HG03442 (cell line): ENCODE data around the gene WDFY4.

ENCODE experiments used
- ATAC-seq: cut with Tn5 transposase; IDR thresholded peaks from one replicate; pipeline ENCODE4 v1.9.1; 2021; ENCODE audit warnings: mild to moderate bottlenecking, moderate library complexity; ENCODE audit not compliant: unreplicated experiment

The WDFY4 gene

GRCh38 chr10:48805848-48806247 lies 121.2 kb downstream of the WDFY4 start:
- ATAC-seq: no peak

DNA sequence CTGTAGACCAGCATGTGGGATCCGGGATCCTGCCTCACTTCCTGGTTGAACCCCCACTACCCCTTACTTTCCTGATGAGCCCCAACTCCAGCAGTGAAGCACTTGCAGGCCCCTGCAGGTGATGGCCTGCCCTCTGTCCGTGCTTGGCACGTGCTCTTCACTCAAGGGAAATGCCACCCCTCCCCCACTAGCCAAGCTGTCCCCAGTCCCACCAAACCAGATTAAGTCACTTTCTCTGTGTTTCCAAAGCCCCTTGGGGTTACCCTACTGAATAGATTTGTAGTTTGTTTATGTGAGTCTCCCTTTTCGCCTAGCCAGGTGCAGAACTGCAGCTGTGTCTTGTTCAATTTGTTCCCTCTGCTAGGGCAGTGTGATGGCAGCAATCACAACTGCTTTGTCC lies 121.7 kb downstream of the WDFY4 start:
- no peak for ATAC-seq

DNA sequence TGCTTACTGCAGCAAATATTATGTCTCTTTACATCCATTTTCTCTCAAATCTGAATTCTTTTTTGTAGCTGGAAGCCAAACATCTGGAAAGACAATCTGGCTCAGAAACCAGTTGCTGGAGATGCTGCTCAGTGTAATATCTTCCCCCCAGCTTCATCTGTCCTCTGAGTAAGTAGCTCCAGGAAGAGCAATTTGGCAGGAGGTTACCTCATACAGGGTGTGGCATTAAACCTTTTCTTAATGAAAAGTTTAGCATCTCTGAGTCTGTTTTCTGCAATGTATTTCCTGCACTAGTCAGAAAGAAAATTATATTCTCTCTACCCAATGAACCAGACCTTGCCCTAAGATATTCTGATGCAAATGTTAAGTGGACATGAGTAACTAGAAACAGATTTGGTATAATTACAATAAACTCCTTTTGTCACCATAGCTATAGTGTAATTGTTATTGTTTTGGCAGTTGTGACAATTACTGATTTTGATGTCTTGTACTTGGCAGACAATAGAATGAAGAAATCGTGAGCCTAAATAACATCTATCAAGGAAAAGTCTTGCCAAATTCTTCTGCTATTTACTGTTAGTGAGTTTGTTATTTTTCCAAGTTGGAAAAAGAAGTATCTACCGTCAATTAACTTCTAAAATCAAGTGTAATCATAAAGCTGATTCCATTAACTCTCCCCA lies 123.3 kb downstream of the WDFY4 start:
- ATAC-seq: no peak

DNA sequence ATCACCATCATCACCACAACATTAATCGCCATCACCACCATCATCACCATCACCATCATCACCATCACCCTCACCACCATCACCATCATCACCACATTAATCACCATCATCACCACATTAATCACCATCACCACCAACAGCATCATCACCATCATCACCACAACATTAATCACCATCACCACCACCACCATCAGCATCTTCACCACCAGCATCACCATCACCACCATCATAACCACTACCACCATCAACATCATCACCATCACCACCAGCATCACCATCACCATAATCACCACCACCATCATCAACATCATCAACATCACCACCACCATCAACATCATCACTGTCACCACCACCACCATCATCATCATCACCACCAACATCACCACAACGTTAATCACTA lies 124.6 kb downstream of the WDFY4 start:
- ATAC-seq: no peak

DNA sequence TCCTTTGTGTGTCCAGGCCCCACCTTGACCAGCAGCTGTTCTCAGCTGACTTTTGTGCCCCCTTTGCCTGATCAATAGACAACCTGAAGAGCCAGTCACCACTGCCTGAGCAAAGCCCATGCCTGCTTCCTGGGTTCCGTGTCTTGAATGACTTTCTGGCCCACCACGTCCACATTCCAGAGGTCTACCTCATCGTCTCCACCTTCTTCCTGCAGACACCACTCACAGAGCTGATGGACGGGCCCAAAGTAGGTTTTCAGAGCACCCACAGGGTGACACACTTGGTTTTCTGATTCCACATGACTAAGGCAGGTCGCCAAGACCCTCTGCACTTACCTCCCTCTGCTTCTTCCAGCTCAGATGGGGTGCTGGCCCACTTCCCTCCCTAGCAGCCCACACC lies 126.8 kb downstream of the WDFY4 start:
- no peak for ATAC-seq

DNA sequence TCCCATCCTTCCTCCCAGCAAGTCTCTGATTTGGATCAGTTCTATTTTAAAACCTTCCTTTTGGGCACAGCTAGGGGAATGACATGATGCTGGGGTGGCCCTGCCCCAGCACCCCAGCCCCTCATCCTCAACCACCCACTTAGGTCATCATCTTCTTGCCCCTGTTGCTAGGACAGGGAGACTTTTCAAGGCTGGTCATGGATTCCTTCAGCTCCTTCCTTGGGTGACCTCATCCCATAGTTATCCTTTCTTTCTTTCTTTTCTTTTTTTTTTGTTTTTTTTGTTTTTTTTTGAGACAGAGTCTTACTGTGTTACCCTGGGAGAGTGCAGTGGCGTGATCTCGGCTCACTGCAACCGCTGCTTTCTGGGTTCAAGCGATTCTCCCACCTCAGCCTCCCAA lies 127.2 kb downstream of the WDFY4 start:
- ATAC-seq: no peak

DNA sequence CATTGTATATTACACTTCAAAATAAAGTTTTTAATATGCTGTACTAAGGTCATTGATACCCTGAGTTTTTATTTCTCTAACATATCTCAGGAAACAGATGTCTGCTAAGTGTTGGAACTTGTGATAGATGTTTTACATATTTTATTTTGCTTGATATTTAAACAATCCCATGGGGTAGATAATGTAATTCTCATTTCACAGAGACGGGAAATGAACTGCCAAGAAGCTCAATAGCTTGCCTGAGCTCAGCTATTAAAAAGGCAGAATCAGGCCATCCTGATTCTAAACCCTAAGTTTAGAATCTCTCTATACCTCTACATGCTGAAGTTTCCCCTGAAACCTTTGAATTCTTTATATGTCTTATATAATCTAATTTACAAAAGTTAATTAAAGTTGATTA lies 128.6 kb downstream of the WDFY4 start:
- no peak for ATAC-seq

DNA sequence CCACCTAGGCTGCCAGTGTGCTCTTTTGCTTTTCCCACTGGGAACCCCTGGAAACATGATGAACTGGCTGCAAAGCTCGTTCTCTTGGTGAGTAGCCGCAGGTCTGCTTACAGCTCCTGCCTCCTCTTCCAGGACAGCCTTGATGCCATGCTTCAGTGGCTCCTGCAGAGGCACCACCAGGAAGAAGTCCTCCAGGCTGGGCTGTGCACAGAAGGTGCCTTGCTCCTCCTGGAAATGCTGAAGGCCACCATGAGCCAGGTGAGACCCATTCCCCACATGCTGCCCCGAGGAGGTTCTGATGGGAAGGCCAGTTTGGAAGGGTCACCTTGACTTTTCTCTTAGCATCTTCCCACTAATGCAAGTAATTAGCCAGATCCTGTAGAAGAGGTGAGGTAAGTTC lies 129.2 kb downstream of the WDFY4 start:
- ATAC-seq: no peak

GRCh38 chr10:48814933-48815332 lies 130.3 kb downstream of the WDFY4 start:
- ATAC-seq: no peak

DNA sequence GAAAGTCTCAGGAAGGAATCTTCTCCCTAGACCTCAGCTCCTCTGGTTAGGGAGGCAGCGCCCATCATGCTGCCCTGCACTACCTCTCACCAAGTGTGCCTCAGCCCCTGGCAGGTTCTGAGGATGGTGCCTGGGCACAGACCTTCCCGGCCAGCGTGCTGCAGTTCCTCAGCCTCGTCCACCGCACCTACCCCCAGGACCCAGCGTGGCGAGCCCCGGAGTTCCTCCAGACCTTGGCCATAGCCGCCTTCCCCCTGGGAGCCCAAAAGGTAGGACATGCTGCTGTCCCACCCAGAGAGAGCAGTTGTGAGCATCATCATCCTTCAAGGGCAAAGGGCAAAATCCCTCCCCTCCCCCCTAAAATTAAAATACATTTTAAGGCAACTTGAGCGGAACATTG lies 132.5 kb downstream of the WDFY4 start:
- ATAC-seq: no peak

- no peak for ATAC-seq
Observed at GRCh38 chr10:48818081-48818480, 133.4 kb downstream of the WDFY4 start.

DNA sequence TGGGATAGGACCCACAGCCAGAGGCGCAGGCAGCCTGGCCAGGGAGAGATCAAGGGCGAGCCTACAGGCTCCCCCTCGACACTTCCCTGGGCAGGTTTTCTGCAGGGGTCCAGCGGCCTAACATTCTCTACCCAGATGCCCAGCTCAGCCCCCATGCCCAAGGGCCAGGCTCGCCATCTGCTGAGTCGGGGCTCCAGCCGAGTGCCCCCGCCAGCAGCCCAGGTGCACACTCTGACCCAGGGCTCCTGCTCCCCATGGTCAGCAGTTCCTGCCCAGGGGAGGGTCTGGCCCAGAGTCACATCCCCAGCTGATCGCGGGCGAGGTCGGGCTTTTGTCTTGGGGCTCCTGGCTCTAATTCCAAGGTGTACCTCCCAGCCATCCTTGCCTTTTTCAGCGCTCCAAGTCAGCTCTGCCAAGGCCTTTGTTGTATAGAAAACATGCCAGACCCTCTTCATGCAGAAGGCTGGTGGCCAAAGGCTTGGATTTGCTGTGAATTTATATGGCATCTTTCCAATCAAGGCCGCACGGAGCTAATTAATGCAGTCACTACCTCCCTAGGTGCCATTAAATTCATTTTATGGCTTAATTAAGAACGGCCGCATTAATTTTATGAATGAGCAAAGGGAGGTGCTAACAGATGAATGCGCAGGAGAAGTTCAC lies 134.3 kb downstream of the WDFY4 start:
- no peak for ATAC-seq

- ATAC-seq: no peak
Observed at GRCh38 chr10:48819783-48820182, 135.1 kb downstream of the WDFY4 start.

GRCh38 chr10:48820231-48820630 lies 135.6 kb downstream of the WDFY4 start:
- no peak for ATAC-seq

GRCh38 chr10:48820699-48821098 lies 136.0 kb downstream of the WDFY4 start:
- ATAC-seq: no peak

DNA sequence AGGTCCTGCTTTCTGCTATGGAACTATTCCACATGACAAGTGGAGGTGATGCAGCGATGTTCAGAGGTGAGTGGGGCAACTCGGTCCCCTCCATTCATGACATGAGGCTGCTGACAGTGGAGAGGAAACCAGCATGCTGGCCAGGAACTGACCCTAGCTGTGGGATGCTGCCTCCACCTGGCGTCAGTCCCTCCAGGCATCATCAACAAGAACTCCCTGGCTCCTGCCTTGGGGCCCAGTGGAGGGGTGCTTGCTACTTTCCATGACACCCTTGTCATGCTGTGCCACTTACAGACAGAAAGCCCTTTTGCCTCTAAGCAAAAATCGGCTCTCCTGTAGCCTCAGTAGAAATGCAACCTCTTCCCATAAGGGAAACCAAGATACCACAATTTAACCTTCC lies 136.4 kb downstream of the WDFY4 start:
- no peak for ATAC-seq

- ATAC-seq: no peak
Observed at GRCh38 chr10:48821692-48822091, 137.0 kb downstream of the WDFY4 start.

DNA sequence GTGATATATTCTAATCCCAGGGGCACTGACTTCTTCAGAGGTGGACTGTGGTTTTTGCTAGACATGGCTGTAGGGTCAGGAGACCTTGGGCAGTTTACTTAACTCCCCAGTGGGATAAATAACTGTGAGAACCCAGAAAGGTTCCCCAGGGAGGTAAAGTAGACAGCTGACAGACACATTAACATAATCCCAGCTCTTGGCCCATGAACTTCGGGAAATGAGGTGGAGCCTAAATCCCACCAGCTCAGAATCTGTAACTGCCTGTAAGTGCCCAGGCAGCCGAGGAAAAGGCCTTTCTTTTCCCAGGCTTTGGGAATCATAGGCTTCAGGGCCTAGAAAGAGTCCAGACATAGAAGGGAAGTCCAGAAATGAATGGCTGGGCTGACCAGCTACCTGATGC lies 149.0 kb downstream of the WDFY4 start:
- ATAC-seq: no peak

GRCh38 chr10:48834189-48834965 lies 149.7 kb downstream of the WDFY4 start:
- ATAC-seq: no peak

DNA sequence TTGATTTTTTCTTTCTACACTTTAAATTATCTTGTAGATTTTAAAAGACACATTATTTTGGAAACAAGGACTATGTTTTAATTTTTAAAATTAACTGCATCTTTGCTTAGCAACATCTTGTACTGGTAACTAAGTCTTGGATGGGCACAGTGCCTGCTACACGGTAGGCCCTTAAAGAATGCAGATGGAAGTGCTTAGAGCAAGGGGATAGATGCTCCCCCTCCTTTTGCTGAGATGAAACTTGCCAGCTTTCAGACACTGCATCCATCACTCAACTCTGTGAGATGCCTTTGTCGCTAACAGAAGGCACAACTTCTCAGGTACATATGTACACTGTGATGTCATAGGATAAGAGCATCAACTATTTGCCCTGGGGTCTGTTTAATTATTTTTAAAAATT lies 151.1 kb downstream of the WDFY4 start:
- ATAC-seq: no peak

DNA sequence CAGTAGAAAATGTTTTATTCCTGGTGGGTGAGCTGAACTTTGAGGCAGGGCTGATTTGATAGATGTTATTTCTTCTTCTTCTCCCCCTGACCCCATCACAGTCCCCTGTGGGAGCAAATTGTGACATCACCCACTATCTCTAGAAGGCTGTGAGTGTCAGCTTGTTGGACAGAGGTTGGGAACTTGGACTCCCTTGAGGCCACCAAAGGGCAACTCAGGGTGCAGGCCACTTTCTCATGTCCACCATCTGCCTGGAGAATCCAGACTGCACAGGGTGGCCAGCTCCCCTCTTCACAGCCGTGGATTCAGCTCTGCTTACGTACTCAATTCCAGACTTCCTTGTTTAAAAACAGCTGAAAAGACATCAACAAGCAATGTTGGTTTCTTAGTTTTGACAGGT lies 151.9 kb downstream of the WDFY4 start:
- ATAC-seq: no peak

- no peak for ATAC-seq
Observed at GRCh38 chr10:48838834-48839233, 154.2 kb downstream of the WDFY4 start.
